Neural cell (in vitro differentiated cells): Measurements from ENCODE around the gene ATP2B2. TPM values are rescaled to one million over a fixed set of nuclear protein-coding genes. Genes with fewer than 3 reads are reported as not detected.

ENCODE experiments used
- H2AFZ ChIP-seq: fragments of 200-600, 300-800 bp; sonication (generic), shearing (Covaris generic); 2 replicates; pipeline ENCODE4 v1.6.0; 2014; ENCODE audit warnings: low read depth, mild to moderate bottlenecking, antibody characterized with exemption, low read length, moderate library complexity
- H3F3A ChIP-seq: fragments of 200-600 bp; shearing (Covaris generic); 2 replicates; pipeline ENCODE4 v1.6.1; 2016; ENCODE audit warnings: mild to moderate bottlenecking, moderate library complexity, mixed read lengths, antibody characterized with exemption, low read length; ENCODE audit not compliant: insufficient read depth, poor library complexity, severe bottlenecking
- H3K27ac ChIP-seq: fragments of 200-600, 300-800 bp; sonication (generic), shearing (Covaris generic); 2 replicates; pipeline ENCODE4 v1.5.1; 2014; ENCODE audit warnings: mild to moderate bottlenecking, low read length, moderate library complexity
- H3K27me3 ChIP-seq: fragments of 300-800, 200-600 bp; sonication (generic), shearing (Covaris generic); 2 replicates; pipeline ENCODE4 v1.6.0; 2014; ENCODE audit warnings: mild to moderate bottlenecking, low read depth, low read length, moderate library complexity; ENCODE audit not compliant: insufficient read depth
- H3K36me3 ChIP-seq: fragments of 300-800, 200-600 bp; sonication (generic), shearing (Covaris generic); 2 replicates; pipeline ENCODE4 v1.5.1; 2014; ENCODE audit warnings: mild to moderate bottlenecking, antibody characterized with exemption, low read length, moderate library complexity; ENCODE audit not compliant: insufficient read depth
- H3K4me2 ChIP-seq: fragments of 300-800, 200-600 bp; sonication (generic), shearing (Covaris generic); 2 replicates; pipeline ENCODE4 v1.6.0; 2014; ENCODE audit warnings: mild to moderate bottlenecking, low read length
- H3K4me3 ChIP-seq: fragments of 300-800, 200-600 bp; sonication (generic), shearing (Covaris generic); 2 replicates; pipeline ENCODE4 v1.5.1; 2014; ENCODE audit warnings: mild to moderate bottlenecking, low read length, moderate library complexity
- H3K79me2 ChIP-seq: fragments of 200-600 bp; shearing (Covaris generic); replicated peaks from 2 replicates; pipeline ENCODE4 v1.6.0; 2014; ENCODE audit warnings: mild to moderate bottlenecking, low read length, moderate library complexity; ENCODE audit not compliant: insufficient read depth
- H3K9ac ChIP-seq: fragments of 300-800, 200-600 bp; sonication (generic), shearing (Covaris generic); 2 replicates; pipeline ENCODE4 v1.6.1; 2016; ENCODE audit warnings: mild to moderate bottlenecking, low read length, mixed read lengths
- H3K9me2 ChIP-seq: fragments of 200-600 bp; shearing (Covaris generic); 2 replicates; pipeline ENCODE4 v1.6.1; 2016; ENCODE audit warnings: mild to moderate bottlenecking, low read length, mixed read lengths; ENCODE audit not compliant: insufficient read depth
- H3K9me3 ChIP-seq: fragments of 200-600, 300-800 bp; sonication (generic), shearing (Covaris generic); 2 replicates; pipeline ENCODE4 v1.6.1; 2016; ENCODE audit warnings: mild to moderate bottlenecking, mixed run types, low read length, moderate library complexity, mixed read lengths
- H4K20me1 ChIP-seq: fragments of 200-600 bp; shearing (Covaris generic); 2 replicates; pipeline ENCODE4 v1.6.1; 2016; ENCODE audit warnings: mild to moderate bottlenecking, mixed run types; ENCODE audit not compliant: insufficient read depth
- EP300 ChIP-seq: fragments of 450-650 bp; conservative IDR thresholded peaks from 2 replicates; pipeline ENCODE4 v1.6.1; 2014; ENCODE audit warnings: antibody characterized with exemption, mild to moderate bottlenecking, moderate library complexity; ENCODE audit not compliant: poor library complexity, severe bottlenecking
- EZH2 ChIP-seq: fragments of 200-600, 300-800 bp; shearing (Covaris generic), sonication (generic); IDR thresholded peaks from 2 replicates; pipeline ENCODE4 v1.6.1; 2014; ENCODE audit warnings: antibody characterized with exemption, low read length, borderline replicate concordance, mild to moderate bottlenecking; ENCODE audit not compliant: insufficient read depth, poor library complexity, severe bottlenecking
- MXI1 ChIP-seq: fragments of 450-650 bp; conservative IDR thresholded peaks from 2 replicates; pipeline ENCODE4 v1.6.1; 2014; ENCODE audit warnings: antibody characterized with exemption, mild to moderate bottlenecking; ENCODE audit not compliant: poor library complexity, severe bottlenecking
- POLR2AphosphoS5 ChIP-seq: IDR thresholded peaks from 2 replicates; pipeline ENCODE4 v1.6.1; 2012
- RAD21 ChIP-seq: fragments of 450-650 bp; conservative IDR thresholded peaks from 2 replicates; pipeline ENCODE4 v1.6.1; 2014; ENCODE audit warnings: antibody characterized with exemption, mild to moderate bottlenecking, moderate library complexity
- SMC3 ChIP-seq: fragments of 450-650 bp; conservative IDR thresholded peaks from 2 replicates; pipeline ENCODE4 v1.6.1; 2014; ENCODE audit warnings: antibody characterized with exemption, mild to moderate bottlenecking, moderate library complexity; ENCODE audit not compliant: poor library complexity
- TAF1 ChIP-seq: IDR thresholded peaks from 2 replicates; pipeline ENCODE4 v1.6.1; 2012; ENCODE audit warnings: low read depth
- polyA plus RNA-seq: library from polyadenylated mRNA; depleted of rRNA; stranded (reverse); fragments of >200 nt; gene quantifications from 2 replicates; pipeline ENCODE4 v1.2.3, GENCODE V29; 2014
- TF ChIP-seq, protein P1 (sequence below): fragments of 450-650 bp; IDR thresholded peaks from 2 replicates; pipeline ENCODE4 v1.5.1; 2014; ENCODE audit warnings: antibody characterized with exemption, mild to moderate bottlenecking, moderate library complexity; ENCODE audit not compliant: poor library complexity, severe bottlenecking
- TF ChIP-seq, protein P2 (sequence below): IDR thresholded peaks from 2 replicates; pipeline ENCODE4 v1.6.1; 2012; ENCODE audit warnings: borderline replicate concordance

Gene ATP2B2
- polyA plus RNA-seq, 1 donor from 2014 or later, result 8.3 TPM

DNA sequence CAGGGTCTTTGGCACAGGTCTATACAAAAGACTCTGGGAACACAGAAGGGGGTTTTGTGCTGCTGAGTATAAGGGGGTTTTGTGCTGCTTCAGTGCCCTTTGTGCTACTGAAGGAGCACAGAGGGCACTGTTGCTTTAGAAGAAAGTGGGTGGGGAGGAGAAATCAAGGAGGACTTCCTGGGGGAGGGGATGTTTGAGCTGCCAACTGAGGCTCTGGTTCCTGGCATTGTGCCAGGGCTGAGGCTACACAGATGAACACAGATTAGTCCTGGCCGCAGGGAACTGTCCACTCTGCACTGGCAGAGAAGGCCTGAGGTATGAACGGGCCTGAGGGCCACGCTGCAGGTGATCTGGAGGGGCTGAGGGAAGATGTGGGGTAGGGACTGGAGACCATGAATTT, 152.2 kb downstream of the ATP2B2 start:
- H3K36me3 ChIP-seq, result no peaks in the 10 kb centered on the region
- H3K9ac ChIP-seq, result no peak overlapping the region
- no peaks in the 10 kb centered on the region for H3K79me2 ChIP-seq
- no peaks in the 10 kb centered on the region for H3K27me3 ChIP-seq
- H3K9me3 ChIP-seq, result no peaks in the 10 kb centered on the region
- no peaks in the 10 kb centered on the region for H3K9me2 ChIP-seq
- no peaks in the 10 kb centered on the region for H3F3A ChIP-seq
- no peaks in the 10 kb centered on the region for H4K20me1 ChIP-seq
- no peak overlapping the region for H2AFZ ChIP-seq
- TF ChIP-seq POLR2AphosphoS5 (no peak), EZH2 (no peak), RAD21 (no peak), TAF1 (no peak), MXI1 (no peak)
- TF ChIP-seq, protein P1, sequence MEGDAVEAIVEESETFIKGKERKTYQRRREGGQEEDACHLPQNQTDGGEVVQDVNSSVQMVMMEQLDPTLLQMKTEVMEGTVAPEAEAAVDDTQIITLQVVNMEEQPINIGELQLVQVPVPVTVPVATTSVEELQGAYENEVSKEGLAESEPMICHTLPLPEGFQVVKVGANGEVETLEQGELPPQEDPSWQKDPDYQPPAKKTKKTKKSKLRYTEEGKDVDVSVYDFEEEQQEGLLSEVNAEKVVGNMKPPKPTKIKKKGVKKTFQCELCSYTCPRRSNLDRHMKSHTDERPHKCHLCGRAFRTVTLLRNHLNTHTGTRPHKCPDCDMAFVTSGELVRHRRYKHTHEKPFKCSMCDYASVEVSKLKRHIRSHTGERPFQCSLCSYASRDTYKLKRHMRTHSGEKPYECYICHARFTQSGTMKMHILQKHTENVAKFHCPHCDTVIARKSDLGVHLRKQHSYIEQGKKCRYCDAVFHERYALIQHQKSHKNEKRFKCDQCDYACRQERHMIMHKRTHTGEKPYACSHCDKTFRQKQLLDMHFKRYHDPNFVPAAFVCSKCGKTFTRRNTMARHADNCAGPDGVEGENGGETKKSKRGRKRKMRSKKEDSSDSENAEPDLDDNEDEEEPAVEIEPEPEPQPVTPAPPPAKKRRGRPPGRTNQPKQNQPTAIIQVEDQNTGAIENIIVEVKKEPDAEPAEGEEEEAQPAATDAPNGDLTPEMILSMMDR, result no peak
- no peak overlapping the region for H3K4me2 ChIP-seq
- H3K27ac ChIP-seq, result no peak overlapping the region
- no peak overlapping the region for H3K4me3 ChIP-seq

DNA sequence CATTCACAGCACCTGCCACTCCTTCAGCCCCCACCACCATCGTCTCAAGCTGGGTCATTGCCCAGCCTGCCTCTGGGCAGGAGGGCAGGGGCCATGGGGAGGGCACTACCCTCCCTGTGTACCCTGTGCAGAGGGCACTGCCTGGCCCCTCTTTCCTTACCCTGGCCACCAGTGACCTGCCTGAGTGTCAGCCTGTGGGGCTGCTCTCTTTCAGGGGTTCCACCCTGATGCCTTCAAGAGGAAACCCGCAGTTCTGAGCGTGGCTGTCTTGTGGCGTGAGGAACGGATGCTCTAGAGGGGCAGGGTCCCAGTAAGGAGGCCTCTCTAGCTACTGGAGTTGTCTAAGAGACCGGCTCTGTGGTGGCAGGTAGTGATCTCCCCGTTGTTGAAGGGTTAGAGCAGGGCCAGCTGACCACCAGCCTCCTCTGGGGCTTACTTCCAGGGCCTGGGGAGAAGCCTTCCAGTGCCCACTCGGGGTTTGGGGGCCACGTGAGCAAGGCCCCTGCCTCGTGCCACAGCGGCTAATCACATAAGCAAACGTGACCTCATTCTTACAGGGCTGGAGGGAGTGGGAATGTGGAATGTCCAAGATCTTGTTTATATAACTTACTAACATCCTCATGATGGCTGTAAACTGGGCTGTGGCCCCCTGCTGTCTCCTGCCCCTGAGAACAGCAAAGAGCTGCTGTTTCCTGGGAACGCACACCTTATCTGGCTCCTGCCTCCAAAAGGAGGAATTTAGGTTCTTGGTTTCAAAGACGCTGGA, 153.1 kb downstream of the ATP2B2 start:
- Histone ChIP-seq H3K9me2 (no peaks in the 10 kb centered on the region), H3K9ac (no peak overlapping the region), H3K4me2 (no peak overlapping the region), H4K20me1 (no peaks in the 10 kb centered on the region), H3K36me3 (no peaks in the 10 kb centered on the region), H2AFZ (no peak overlapping the region), H3K79me2 (no peaks in the 10 kb centered on the region), H3F3A (no peaks in the 10 kb centered on the region), H3K27ac (no peak overlapping the region), H3K4me3 (no peak overlapping the region), H3K9me3 (no peaks in the 10 kb centered on the region), H3K27me3 (no peaks in the 10 kb centered on the region)
- TF ChIP-seq, protein P1, result no peak
- TF ChIP-seq POLR2AphosphoS5 (no peak), MXI1 (no peak), EP300 (no peak), RAD21 (no peak), SMC3 (no peak), TAF1 (no peak), EZH2 (no peak)
- TF ChIP-seq, protein P2, sequence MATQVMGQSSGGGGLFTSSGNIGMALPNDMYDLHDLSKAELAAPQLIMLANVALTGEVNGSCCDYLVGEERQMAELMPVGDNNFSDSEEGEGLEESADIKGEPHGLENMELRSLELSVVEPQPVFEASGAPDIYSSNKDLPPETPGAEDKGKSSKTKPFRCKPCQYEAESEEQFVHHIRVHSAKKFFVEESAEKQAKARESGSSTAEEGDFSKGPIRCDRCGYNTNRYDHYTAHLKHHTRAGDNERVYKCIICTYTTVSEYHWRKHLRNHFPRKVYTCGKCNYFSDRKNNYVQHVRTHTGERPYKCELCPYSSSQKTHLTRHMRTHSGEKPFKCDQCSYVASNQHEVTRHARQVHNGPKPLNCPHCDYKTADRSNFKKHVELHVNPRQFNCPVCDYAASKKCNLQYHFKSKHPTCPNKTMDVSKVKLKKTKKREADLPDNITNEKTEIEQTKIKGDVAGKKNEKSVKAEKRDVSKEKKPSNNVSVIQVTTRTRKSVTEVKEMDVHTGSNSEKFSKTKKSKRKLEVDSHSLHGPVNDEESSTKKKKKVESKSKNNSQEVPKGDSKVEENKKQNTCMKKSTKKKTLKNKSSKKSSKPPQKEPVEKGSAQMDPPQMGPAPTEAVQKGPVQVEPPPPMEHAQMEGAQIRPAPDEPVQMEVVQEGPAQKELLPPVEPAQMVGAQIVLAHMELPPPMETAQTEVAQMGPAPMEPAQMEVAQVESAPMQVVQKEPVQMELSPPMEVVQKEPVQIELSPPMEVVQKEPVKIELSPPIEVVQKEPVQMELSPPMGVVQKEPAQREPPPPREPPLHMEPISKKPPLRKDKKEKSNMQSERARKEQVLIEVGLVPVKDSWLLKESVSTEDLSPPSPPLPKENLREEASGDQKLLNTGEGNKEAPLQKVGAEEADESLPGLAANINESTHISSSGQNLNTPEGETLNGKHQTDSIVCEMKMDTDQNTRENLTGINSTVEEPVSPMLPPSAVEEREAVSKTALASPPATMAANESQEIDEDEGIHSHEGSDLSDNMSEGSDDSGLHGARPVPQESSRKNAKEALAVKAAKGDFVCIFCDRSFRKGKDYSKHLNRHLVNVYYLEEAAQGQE, result no peak
